K562 (cell line): ENCODE data around the gene HMGCLL1. TPM values are rescaled to one million over a fixed set of nuclear protein-coding genes. Genes with fewer than 3 reads are reported as not detected.

Source experiments
- ATAC-seq: fragments of 200-7000 bp; cut with Tn5 transposase; 3 replicates; pipeline ENCODE4 v1.9.1; 2020; ENCODE audit warnings: moderate library complexity
- BruUV-seq: library from RNA; stranded (reverse); fragments of 400-500 nt; replicated peaks from 2 replicates; lab custom pipeline; 2021; lab: Mats Ljungman, UMichigan
- CTCF ChIA-PET: fragments of 300-600 bp; formaldehyde crosslinking; extraction: SDS; loops from one replicate; lab custom pipeline; 2021; ENCODE audit warnings: low intra/inter-chr PET ratio; lab: Yijun Ruan, JAX
- POLR2A ChIA-PET: fragments of 300-600, 350-650 bp; sonication (Branson Sonifier 250); formaldehyde crosslinking; extraction: SDS; loops from one replicate; lab custom pipeline; 2021; ENCODE audit warnings: antibody characterized with exemption, inconsistent platforms; lab: Yijun Ruan, JAX
- DNase-seq, 4 experiments: peaks; one replicate each; pipeline versions ENCODE4 v3.0.0 to v3.0.0-alpha.2; 2011 to 2018; ENCODE audit warnings: low spot score in 3 of 4, mixed read lengths in 3 of 4; ENCODE audit errors: extremely low read depth in 1 of 4
- FAIRE-seq: peaks from 2 replicates; lab custom pipeline; 2011; peaks lifted over from hg19 to GRCh38; lab: Jason Lieb, UNC
- H2AFZ ChIP-seq: 2 replicates; pipeline ENCODE4 v1.6.0; 2011; ENCODE audit warnings: low read depth, low read length, control low read depth, inconsistent platforms
- H3K27ac ChIP-seq: fragments of 200-600 bp; 3 replicates; pipeline ENCODE4 v1.8.0; 2011; ENCODE audit warnings: low read depth, mild to moderate bottlenecking, control low read depth, inconsistent platforms, low read length, moderate library complexity, mixed read lengths; ENCODE audit errors: extremely low read depth
- H3K27me3 ChIP-seq, 2 experiments: fragments of 300-600 bp in 1 of 2; 2 replicates in 1 of 2; 3 replicates in 1 of 2; pipeline versions ENCODE4 v1.6.0 to v1.8.0; 2011; ENCODE audit warnings: inconsistent platforms in 2 of 2, low read length in 2 of 2, mild to moderate bottlenecking in 1 of 2, mixed read lengths in 1 of 2, moderate library complexity in 1 of 2; ENCODE audit not compliant: control insufficient read depth in 2 of 2, insufficient read depth in 2 of 2
- H3K36me3 ChIP-seq: fragments of 300-600 bp; 3 replicates; pipeline ENCODE4 v1.8.0; 2011; ENCODE audit warnings: mild to moderate bottlenecking, low read length, inconsistent platforms; ENCODE audit not compliant: control insufficient read depth, insufficient read depth
- H3K4me1 ChIP-seq, 2 experiments: fragments of 200-600 bp in 1 of 2; replicated peaks in 1 of 2; 2 replicates in 1 of 2; 3 replicates in 1 of 2; pipeline versions ENCODE4 v1.5.1 to v1.8.0; 2011; ENCODE audit warnings: inconsistent platforms in 2 of 2, low read length in 2 of 2, mild to moderate bottlenecking in 1 of 2, mixed read lengths in 1 of 2, moderate library complexity in 1 of 2; ENCODE audit not compliant: control insufficient read depth in 2 of 2, insufficient read depth in 2 of 2
- H3K4me2 ChIP-seq: 2 replicates; pipeline ENCODE4 v1.6.1; 2011; ENCODE audit warnings: low read length, control low read depth, inconsistent platforms, mixed read lengths; ENCODE audit not compliant: insufficient read depth
- H3K4me3 ChIP-seq: fragments of 200-600 bp; sonication (generic), shearing (Covaris generic); 2 replicates; pipeline ENCODE4 v1.5.1; 2016; ENCODE audit warnings: control low read depth, inconsistent platforms
- H3K79me2 ChIP-seq: fragments of 200-600 bp; 3 replicates; pipeline ENCODE4 v1.8.0; 2011; ENCODE audit warnings: low read length, inconsistent platforms; ENCODE audit not compliant: control insufficient read depth, insufficient read depth
- H3K9ac ChIP-seq, 2 experiments: 2 replicates each; pipeline versions ENCODE4 v1.6.0 to v1.6.1; 2011; ENCODE audit warnings: low read depth in 2 of 2, low read length in 2 of 2, control low read depth in 1 of 2, inconsistent platforms in 1 of 2, mild to moderate bottlenecking in 1 of 2, mixed read lengths in 1 of 2; ENCODE audit not compliant: insufficient read depth in 1 of 2
- H3K9me1 ChIP-seq: one replicate; pipeline ENCODE4 v1.6.0; 2011; ENCODE audit warnings: inconsistent platforms, mild to moderate bottlenecking, low read length, moderate library complexity; ENCODE audit not compliant: control insufficient read depth, insufficient read depth
- H3K9me3 ChIP-seq: replicated peaks from 2 replicates; pipeline ENCODE4 v1.5.1; 2011; ENCODE audit warnings: low read depth, low read length, inconsistent platforms; ENCODE audit not compliant: control insufficient read depth, insufficient read depth
- H4K20me1 ChIP-seq: replicated peaks from 2 replicates; pipeline ENCODE4 v1.6.1; 2011; ENCODE audit warnings: low read length, inconsistent platforms, mixed read lengths; ENCODE audit not compliant: control insufficient read depth, insufficient read depth
- LARP7 ChIP-seq: fragments of 450-650 bp; IDR thresholded peaks from 2 replicates; pipeline ENCODE4 v1.6.1; 2016
- NEUROD1 ChIP-seq: fragments of 150-350 bp; IDR thresholded peaks from 2 replicates; pipeline ENCODE4 v1.6.1; 2014; ENCODE audit warnings: borderline replicate concordance, low read length, low read depth; ENCODE audit not compliant: partially characterized antibody
- RFX1 ChIP-seq: fragments of 450-650 bp; IDR thresholded peaks from 2 replicates; pipeline ENCODE4 v1.6.1; 2016; ENCODE audit warnings: mild to moderate bottlenecking, moderate library complexity
- SFPQ ChIP-seq: fragments of 200-400 bp; formaldehyde crosslinking; IDR thresholded peaks from 2 replicates; pipeline ENCODE4 v1.6.1; 2017; ENCODE audit warnings: mild to moderate bottlenecking, low read depth, low read length, moderate library complexity
- SNAPC5 ChIP-seq: fragments of 250-450 bp; sonication (Bioruptor Pico); IDR thresholded peaks from 2 replicates; pipeline ENCODE4 v1.8.0; 2021; ENCODE audit warnings: moderate library complexity, mild to moderate bottlenecking, inconsistent platforms
- THRB ChIP-seq: fragments of 450-650 bp; formaldehyde crosslinking; conservative IDR thresholded peaks from 2 replicates; pipeline ENCODE4 v1.4.0; 2022; ENCODE audit warnings: mild to moderate bottlenecking, missing genetic modification characterization
- ZBTB49 ChIP-seq: sonication (generic); formaldehyde crosslinking; IDR thresholded peaks from 2 replicates; pipeline ENCODE4 v1.8.0; 2022; ENCODE audit warnings: missing genetic modification reagents, mild to moderate bottlenecking, borderline replicate concordance
- ZNF134 ChIP-seq: fragments of 250-450 bp; sonication (Bioruptor Pico); conservative IDR thresholded peaks from 2 replicates; pipeline ENCODE4 v1.4.0; 2020
- WGBS: fragments of 100-300 bp; shearing (Covaris generic); methylation state at CpG from one replicate; pipeline ENCODE4 v1.1.6; 2016; ENCODE audit warnings: low coverage, mixed read lengths; ENCODE audit not compliant: insufficient coverage; ENCODE audit errors: missing lambda C conversion rate; 5-methylcytosine and 5-hydroxymethylcytosine counted together
- in situ Hi-C: fragments of 300-500 bp; cut with MboI; formaldehyde crosslinking; loops from 4 replicates; pipeline ENCODE4 v1.15.0; 2018; ENCODE audit warnings: inconsistent platforms, mixed read lengths
- intact Hi-C: fragments of 100-400 bp; cut with micrococcal nuclease; formaldehyde crosslinking; loops from 2 replicates; pipeline ENCODE4 v1.14.2; 2022
- polyA plus RNA-seq, 8 experiments: library from polyadenylated mRNA; depleted of rRNA in 4 of 8; stranded (reverse) in 5 of 8; unstranded in 3 of 8; fragments of >200 nt; fragmentation: Nextera tagmentation in 2 of 8; fragmentation: Illumina TruSeq in 1 of 8; extraction: Ambion mirVana in 2 of 8; extraction: Trizol in 1 of 8; gene quantifications; 2 replicates each; pipeline versions ENCODE4 v1.2.1 to v1.2.3, GENCODE V29; 2011 to 2014; ENCODE audit warnings: inconsistent platforms in 1 of 8, missing spikeins in 1 of 8
- total RNA-seq, 7 experiments: library from RNA; depleted of rRNA in 6 of 7; stranded (reverse); fragments of >200 nt in 6 of 7; fragmentation: Illumina TruSeq in 2 of 7; extraction: Trizol in 2 of 7; gene quantifications; 2 replicates each; pipeline versions ENCODE4 v1.2.1 to v1.2.3, GENCODE V29; 2011 to 2021; ENCODE audit warnings: low replicate concordance in 1 of 7
- TF ChIP-seq, protein P1 (sequence below), 2 experiments: fragments of 450-650 bp in 1 of 2; IDR thresholded peaks; 2 replicates each; pipeline ENCODE4 v1.6.1; 2011 to 2017; ENCODE audit warnings: low read depth in 2 of 2, antibody characterized with exemption in 1 of 2, borderline replicate concordance in 1 of 2, low read length in 1 of 2, mild to moderate bottlenecking in 1 of 2, mixed read lengths in 1 of 2; ENCODE audit not compliant: control insufficient read depth in 1 of 2
- TF ChIP-seq, protein P2 (sequence below): IDR thresholded peaks from 2 replicates; pipeline ENCODE4 v1.6.1; 2012; ENCODE audit warnings: low read depth, low read length, improper control_type of control experiment, borderline replicate concordance

Gene HMGCLL1
- total and polyA plus RNA-seq, 9 of the 15 experiments (the other 6 are each of a cell fraction or from before 2014, with no cell fraction given) = not detected

GRCh38 chr6:55518529-55519060 lies 60.4 kb downstream of the HMGCLL1 start:
- Histone ChIP-seq H3K27me3 (no peaks in the 10 kb centered on the region), H3K4me3 (no peak overlapping the region), H3K9ac (no peak overlapping the region), H3K4me2 (no peak overlapping the region), H3K9me1 (no peaks in the 10 kb centered on the region), H2AFZ (no peak overlapping the region), H3K36me3 (no peaks in the 10 kb centered on the region), H3K4me1 (no peaks in the 10 kb centered on the region), H3K9me3 (no peaks in the 10 kb centered on the region), H4K20me1 (no peaks in the 10 kb centered on the region), H3K27ac (no peak overlapping the region), H3K79me2 (no peaks in the 10 kb centered on the region)
- ChIA-PET POLR2A (no interaction called here), CTCF (no interaction called here)
- WGBS = 2% methylated on average over 4 of the region's 4 CpGs
- ATAC-seq (no peak), DNase-seq (no peak), FAIRE-seq (no peak)
- BruUV-seq = no TSS peak
- intact Hi-C loops = no loop called here
- in situ Hi-C loops = no loop called here
- TF ChIP-seq ZBTB49 (CRISPR knock-in tag) (no peak), NEUROD1 (no peak), THRB (no peak), ZNF134 (CRISPR knock-in tag) (no peak), SNAPC5 (CRISPR knock-in tag) (no peak), RFX1 (no peak), LARP7 (no peak), SFPQ (no peak)
- TF ChIP-seq, protein P1, sequence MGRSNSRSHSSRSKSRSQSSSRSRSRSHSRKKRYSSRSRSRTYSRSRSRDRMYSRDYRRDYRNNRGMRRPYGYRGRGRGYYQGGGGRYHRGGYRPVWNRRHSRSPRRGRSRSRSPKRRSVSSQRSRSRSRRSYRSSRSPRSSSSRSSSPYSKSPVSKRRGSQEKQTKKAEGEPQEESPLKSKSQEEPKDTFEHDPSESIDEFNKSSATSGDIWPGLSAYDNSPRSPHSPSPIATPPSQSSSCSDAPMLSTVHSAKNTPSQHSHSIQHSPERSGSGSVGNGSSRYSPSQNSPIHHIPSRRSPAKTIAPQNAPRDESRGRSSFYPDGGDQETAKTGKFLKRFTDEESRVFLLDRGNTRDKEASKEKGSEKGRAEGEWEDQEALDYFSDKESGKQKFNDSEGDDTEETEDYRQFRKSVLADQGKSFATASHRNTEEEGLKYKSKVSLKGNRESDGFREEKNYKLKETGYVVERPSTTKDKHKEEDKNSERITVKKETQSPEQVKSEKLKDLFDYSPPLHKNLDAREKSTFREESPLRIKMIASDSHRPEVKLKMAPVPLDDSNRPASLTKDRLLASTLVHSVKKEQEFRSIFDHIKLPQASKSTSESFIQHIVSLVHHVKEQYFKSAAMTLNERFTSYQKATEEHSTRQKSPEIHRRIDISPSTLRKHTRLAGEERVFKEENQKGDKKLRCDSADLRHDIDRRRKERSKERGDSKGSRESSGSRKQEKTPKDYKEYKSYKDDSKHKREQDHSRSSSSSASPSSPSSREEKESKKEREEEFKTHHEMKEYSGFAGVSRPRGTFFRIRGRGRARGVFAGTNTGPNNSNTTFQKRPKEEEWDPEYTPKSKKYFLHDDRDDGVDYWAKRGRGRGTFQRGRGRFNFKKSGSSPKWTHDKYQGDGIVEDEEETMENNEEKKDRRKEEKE (IDR thresholded peaks at IDR 0.05; ENCODE audit: borderline replicate concordance in 1 of 2, control insufficient read depth in 1 of 2, low read depth in 2 of 2, low read length in 1 of 2) = no peak
- TF ChIP-seq, protein P2, sequence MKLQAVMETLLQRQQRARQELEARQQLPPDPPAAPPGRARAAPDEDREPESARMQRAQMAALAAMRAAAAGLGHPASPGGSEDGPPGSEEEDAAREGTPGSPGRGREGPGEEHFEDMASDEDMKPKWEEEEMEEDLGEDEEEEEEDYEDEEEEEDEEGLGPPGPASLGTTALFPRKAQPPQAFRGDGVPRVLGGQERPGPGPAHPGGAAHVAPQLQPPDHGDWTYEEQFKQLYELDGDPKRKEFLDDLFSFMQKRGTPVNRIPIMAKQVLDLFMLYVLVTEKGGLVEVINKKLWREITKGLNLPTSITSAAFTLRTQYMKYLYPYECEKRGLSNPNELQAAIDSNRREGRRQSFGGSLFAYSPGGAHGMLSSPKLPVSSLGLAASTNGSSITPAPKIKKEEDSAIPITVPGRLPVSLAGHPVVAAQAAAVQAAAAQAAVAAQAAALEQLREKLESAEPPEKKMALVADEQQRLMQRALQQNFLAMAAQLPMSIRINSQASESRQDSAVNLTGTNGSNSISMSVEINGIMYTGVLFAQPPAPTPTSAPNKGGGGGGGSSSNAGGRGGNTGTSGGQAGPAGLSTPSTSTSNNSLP = no peak
